ENCODE data around the gene MROH2B. TPM values are rescaled to one million over a fixed set of nuclear protein-coding genes. Genes with fewer than 3 reads are reported as not detected.

Gene MROH2B
- total and polyA plus RNA-seq, 2 of the 13 experiments (the other 11 are each of a cell fraction or from before 2014, with no cell fraction given): not detected

DNA sequence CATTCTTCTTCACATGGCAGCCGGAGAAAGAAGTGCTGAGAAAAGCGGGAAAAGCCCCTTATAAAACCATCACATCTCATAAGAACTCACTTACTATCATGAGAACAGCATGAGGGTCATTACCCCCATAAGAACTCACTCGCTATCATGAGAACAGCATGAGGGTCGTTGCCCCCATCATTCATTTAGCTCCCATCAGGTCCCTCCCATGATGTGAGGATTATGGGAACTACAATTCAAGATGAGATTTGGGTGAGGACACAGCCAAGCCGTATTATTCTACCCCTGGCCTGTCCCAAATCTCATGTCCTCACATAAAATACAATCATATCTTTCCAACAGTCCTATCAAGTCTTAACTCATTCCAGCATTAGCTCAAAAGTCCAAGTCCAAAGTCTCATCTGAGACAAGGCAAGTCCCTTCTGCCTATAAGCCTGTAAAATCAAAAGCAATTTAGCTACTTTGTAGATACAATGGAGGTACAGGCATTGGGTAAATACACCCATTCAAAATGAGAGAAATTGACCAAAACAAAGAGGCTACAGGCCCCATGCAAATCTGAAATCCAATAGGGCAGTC is 79.1 kb downstream of the MROH2B start:
- H3K9me3 ChIP-seq (ENCODE audit: low read length): no peaks in the 10 kb centered on the region; the same call in 1 of the 2 replicates
- ChIA-PET CTCF (ENCODE audit: low intra/inter-chr PET ratio, low total read pairs) (no interaction called here), POLR2A (interaction anchor here (0.9 to 1.2 kb wide), 2 partner anchors 96 to 955 kb away, joined by 3 read pairs; no protein-coding TSS in a partner anchor)
- no peak for FAIRE-seq
- H2AFZ ChIP-seq (ENCODE audit: low read length): no peak overlapping the region
- H3K79me2 ChIP-seq (ENCODE audit: insufficient read depth, low read length): no peaks in the 10 kb centered on the region
- BruUV-seq (replicated peaks): no TSS peak
- in situ Hi-C loops (cut with HindIII; ENCODE audit: extremely low pct_ligation_motif_present, low pct_unique_long_range_greater_than_20kb) (no loop called here), intact Hi-C loops (cut with micrococcal nuclease; ENCODE audit: unreplicated experiment) (loop anchor here (1.0 to 10.0 kb wide), 4 partner anchors 83 to 650 kb away; partner anchors contain the start of gene C7)
- H3K36me3 ChIP-seq (replicated peaks in 1 of 2; ENCODE audit: control insufficient read depth in 1 of 2, insufficient read depth in 2 of 2, low read length in 2 of 2): no peaks in the 10 kb centered on the region
- no peaks in the 10 kb centered on the region for H4K20me1 ChIP-seq (ENCODE audit: insufficient read depth, low read length)
- no peak for DNase-seq (ENCODE audit: low spot score)
- H3K27me3 ChIP-seq (ENCODE audit: control insufficient read depth in 1 of 2, insufficient read depth in 2 of 2, low read length in 2 of 2): no peaks in the 10 kb centered on the region
- TF ChIP-seq HNF4A (CRISPR knock-in tag; IDR thresholded peaks at IDR 0.05) (0 out of 2 replicates have a peak, but pooled peaks have one; percentile 27), ZNF180 (CRISPR knock-in tag; IDR thresholded peaks at IDR 0.05; ENCODE audit: borderline replicate concordance, low read depth) (no peak)
- TF ChIP-seq, protein P1, sequence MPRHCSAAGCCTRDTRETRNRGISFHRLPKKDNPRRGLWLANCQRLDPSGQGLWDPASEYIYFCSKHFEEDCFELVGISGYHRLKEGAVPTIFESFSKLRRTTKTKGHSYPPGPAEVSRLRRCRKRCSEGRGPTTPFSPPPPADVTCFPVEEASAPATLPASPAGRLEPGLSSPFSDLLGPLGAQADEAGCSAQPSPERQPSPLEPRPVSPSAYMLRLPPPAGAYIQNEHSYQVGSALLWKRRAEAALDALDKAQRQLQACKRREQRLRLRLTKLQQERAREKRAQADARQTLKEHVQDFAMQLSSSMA (CRISPR knock-in tag; IDR thresholded peaks at IDR 0.05): 0 out of 2 replicates have a peak, but pooled peaks have one; percentile 13
- H3K4me2 ChIP-seq (ENCODE audit: low read depth, low read length): peak overlapping the region; percentile 28
- WGBS (ENCODE audit: low lambda C conversion rate): 63% methylated on average over 3 of the region's 5 CpGs
- H3K4me1 ChIP-seq (ENCODE audit: insufficient read depth, low read length): peaks cover 51% of the 10 kb centered on the region
- ATAC-seq: no peak
- H3K9ac ChIP-seq (ENCODE audit: insufficient read depth, low read depth, low read length): no peak overlapping the region
- H3K4me3 ChIP-seq (replicated peaks in 1 of 3; ENCODE audit: insufficient read depth in 1 of 3, low read depth in 2 of 3, low read length in 3 of 3): no peak overlapping the region
- peak overlapping the region; percentile 91 for H3K27ac ChIP-seq (ENCODE audit: extremely low read length, insufficient read depth, low read length)

DNA sequence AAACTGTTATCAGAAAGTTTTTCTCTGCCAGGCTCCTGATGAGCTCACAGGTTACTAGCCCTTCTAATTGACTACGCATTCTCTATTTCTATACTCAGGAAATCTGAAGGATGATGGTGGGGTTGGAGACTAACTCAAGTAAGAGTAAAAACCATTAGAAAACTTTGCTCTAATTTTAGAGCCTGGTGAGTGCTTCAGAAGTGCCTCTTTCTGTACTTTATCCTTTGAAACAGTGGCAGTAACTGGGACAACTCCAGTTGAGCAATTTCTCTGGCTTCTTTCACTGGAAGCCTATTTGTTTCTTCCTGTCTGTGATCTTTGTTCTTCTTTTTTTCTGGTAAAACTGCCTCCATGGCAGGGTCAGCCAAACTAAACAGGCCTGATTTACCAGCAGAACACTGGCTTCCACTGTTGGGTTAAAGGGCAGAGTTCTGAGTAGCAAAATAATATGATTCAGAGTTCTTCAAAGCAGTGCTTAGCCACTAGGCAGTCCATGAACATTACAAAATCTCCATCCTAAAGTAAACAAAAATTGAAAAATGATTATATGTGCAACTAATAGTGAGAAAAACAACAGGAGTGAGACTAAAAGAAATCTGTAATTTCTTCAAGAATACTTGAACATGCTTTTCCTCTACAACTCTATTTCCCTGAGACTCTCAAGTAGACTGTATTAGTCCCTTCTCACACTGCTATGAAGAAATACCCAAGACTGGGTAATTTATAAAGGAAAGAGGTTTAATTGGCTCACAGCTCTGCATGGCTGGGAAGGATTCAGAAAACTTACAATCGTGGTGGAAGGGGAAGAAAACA is 79.8 kb downstream of the MROH2B start:
- Histone ChIP-seq H3K9ac (ENCODE audit: insufficient read depth, low read depth, low read length) (peak overlapping the region; percentile 65), H3K27me3 (ENCODE audit: control insufficient read depth in 1 of 2, insufficient read depth in 2 of 2, low read length in 2 of 2) (no peaks in the 10 kb centered on the region), H3K36me3 (replicated peaks in 1 of 2; ENCODE audit: control insufficient read depth in 1 of 2, insufficient read depth in 2 of 2, low read length in 2 of 2) (no peaks in the 10 kb centered on the region), H4K20me1 (ENCODE audit: insufficient read depth, low read length) (no peaks in the 10 kb centered on the region), H3K9me3 (ENCODE audit: low read length) (no peaks in the 10 kb centered on the region; the same call in 1 of the 2 replicates), H3K4me2 (ENCODE audit: low read depth, low read length) (peak overlapping the region; percentile 64), H3K4me3 (replicated peaks in 1 of 3; ENCODE audit: insufficient read depth in 1 of 3, low read depth in 2 of 3, low read length in 3 of 3) (peak overlapping the region in 2 of 3 experiments; percentile 9 to 24; a peak in 1 of 6 replicates), H3K27ac (ENCODE audit: extremely low read length, insufficient read depth, low read length) (peak overlapping the region; percentile 91), H3K79me2 (ENCODE audit: insufficient read depth, low read length) (no peaks in the 10 kb centered on the region), H2AFZ (ENCODE audit: low read length) (no peak overlapping the region), H3K4me1 (ENCODE audit: insufficient read depth, low read length) (peaks cover 51% of the 10 kb centered on the region)
- ATAC-seq (peak; percentile 98), DNase-seq (ENCODE audit: low spot score) (peak; percentile 94), FAIRE-seq (peak; percentile 82)
- CTCF ChIA-PET (ENCODE audit: low intra/inter-chr PET ratio, low total read pairs): no interaction called here
- intact Hi-C loops (cut with micrococcal nuclease; ENCODE audit: unreplicated experiment): loop anchor here (1.0 to 10.0 kb wide), 4 partner anchors 82 to 651 kb away; partner anchors contain the start of gene C7
- no TSS peak for BruUV-seq (replicated peaks)
- in situ Hi-C loops (cut with HindIII; ENCODE audit: extremely low pct_ligation_motif_present, low pct_unique_long_range_greater_than_20kb): no loop called here
- POLR2A ChIA-PET: interaction anchor here (0.9 kb wide), 1 partner anchor 956 kb away, joined by 3 read pairs; no protein-coding TSS in a partner anchor
- WGBS (ENCODE audit: low lambda C conversion rate): 7% methylated on average over 2 of the region's 2 CpGs
- TF ChIP-seq, protein P2, sequence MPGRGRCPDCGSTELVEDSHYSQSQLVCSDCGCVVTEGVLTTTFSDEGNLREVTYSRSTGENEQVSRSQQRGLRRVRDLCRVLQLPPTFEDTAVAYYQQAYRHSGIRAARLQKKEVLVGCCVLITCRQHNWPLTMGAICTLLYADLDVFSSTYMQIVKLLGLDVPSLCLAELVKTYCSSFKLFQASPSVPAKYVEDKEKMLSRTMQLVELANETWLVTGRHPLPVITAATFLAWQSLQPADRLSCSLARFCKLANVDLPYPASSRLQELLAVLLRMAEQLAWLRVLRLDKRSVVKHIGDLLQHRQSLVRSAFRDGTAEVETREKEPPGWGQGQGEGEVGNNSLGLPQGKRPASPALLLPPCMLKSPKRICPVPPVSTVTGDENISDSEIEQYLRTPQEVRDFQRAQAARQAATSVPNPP (CRISPR knock-in tag; IDR thresholded peaks at IDR 0.05): no peak
- TF ChIP-seq, protein P3, sequence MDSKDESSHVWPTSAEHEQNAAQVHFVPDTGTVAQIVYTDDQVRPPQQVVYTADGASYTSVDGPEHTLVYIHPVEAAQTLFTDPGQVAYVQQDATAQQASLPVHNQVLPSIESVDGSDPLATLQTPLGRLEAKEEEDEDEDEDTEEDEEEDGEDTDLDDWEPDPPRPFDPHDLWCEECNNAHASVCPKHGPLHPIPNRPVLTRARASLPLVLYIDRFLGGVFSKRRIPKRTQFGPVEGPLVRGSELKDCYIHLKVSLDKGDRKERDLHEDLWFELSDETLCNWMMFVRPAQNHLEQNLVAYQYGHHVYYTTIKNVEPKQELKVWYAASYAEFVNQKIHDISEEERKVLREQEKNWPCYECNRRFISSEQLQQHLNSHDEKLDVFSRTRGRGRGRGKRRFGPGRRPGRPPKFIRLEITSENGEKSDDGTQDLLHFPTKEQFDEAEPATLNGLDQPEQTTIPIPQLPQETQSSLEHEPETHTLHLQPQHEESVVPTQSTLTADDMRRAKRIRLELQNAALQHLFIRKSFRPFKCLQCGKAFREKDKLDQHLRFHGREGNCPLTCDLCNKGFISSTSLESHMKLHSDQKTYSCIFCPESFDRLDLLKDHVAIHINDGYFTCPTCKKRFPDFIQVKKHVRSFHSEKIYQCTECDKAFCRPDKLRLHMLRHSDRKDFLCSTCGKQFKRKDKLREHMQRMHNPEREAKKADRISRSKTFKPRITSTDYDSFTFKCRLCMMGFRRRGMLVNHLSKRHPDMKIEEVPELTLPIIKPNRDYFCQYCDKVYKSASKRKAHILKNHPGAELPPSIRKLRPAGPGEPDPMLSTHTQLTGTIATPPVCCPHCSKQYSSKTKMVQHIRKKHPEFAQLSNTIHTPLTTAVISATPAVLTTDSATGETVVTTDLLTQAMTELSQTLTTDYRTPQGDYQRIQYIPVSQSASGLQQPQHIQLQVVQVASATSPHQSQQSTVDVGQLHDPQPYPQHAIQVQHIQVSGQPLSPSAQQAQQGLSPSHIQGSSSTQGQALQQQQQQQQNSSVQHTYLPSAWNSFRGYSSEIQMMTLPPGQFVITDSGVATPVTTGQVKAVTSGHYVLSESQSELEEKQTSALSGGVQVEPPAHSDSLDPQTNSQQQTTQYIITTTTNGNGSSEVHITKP (CRISPR knock-in tag; IDR thresholded peaks at IDR 0.05; ENCODE audit: low read depth): no peak
- TF ChIP-seq FLYWCH1 (CRISPR knock-in tag; IDR thresholded peaks at IDR 0.05) (no peak), EED (CRISPR knock-in tag; IDR thresholded peaks at IDR 0.05) (no peak), FOXK2 (IDR thresholded peaks at IDR 0.05) (no peak), FIP1L1 (IDR thresholded peaks at IDR 0.05; ENCODE audit: borderline replicate concordance, insufficient read depth, low read depth, low read length) (no peak), GPN1 (CRISPR knock-in tag; IDR thresholded peaks at IDR 0.05; ENCODE audit: borderline replicate concordance) (no peak)

All from HepG2 (cell line).